Measurements from ENCODE around the gene ZNF236. TPM values are rescaled to one million over a fixed set of nuclear protein-coding genes. Genes with fewer than 3 reads are reported as not detected.

Gene ZNF236
- total and polyA plus RNA-seq, 2 of the 8 experiments (the other 6 are each of a cell fraction or from before 2014, with no cell fraction given) = 6.7 to 14.5 TPM

DNA sequence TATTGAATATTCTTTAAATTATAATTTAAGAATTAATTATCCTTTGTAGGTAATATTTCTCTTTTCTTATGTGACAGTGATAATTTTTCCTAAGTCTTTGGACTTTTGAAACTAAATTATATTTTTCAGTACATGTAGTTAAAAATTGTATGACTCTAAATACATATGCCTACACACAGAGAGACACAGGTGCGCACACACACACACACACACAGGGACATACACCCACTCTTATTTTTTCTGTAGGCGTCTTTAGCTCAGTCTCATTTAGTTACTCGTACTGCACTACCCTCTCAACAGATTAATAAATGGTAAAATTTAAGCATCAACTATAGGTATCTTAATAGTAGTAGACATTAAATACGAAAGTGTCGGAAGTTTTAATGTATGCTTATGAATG is 56.1 kb downstream of the ZNF236 start:
- no peaks in the 10 kb centered on the region for H3K23me2 ChIP-seq (ENCODE audit: low read depth, low read length)
- no peaks in the 10 kb centered on the region for H3K27me3 ChIP-seq (replicated peaks in 1 of 4; ENCODE audit: control insufficient read depth in 3 of 4, extremely low read depth in 1 of 4, insufficient read depth in 3 of 4, low read length in 3 of 4)
- H4K20me1 ChIP-seq (replicated peaks in 1 of 2; ENCODE audit: control insufficient read depth in 1 of 2, insufficient read depth in 2 of 2, low read length in 2 of 2) = peaks cover 0 to under 1% of the 10 kb centered on the region in 2 experiments
- no peak overlapping the region for H3K9ac ChIP-seq (replicated peaks in 1 of 4; ENCODE audit: extremely low read depth in 1 of 4, low read depth in 3 of 4, low read length in 3 of 4)
- H4K8ac ChIP-seq (ENCODE audit: extremely low read depth, insufficient read depth, low read length) = no peak overlapping the region
- no peaks in the 10 kb centered on the region for H3K79me2 ChIP-seq (ENCODE audit: control insufficient read depth in 1 of 2, insufficient read depth in 2 of 2, low read length in 2 of 2)
- H3K4me2 ChIP-seq (ENCODE audit: insufficient read depth in 1 of 2, low read depth in 2 of 2, low read length in 2 of 2) = no peak overlapping the region
- DNase-seq (ENCODE audit: low read depth in 1 of 2, low spot score in 2 of 2) (no peak), FAIRE-seq (no peak)
- POLR2A ChIA-PET (ENCODE audit: partially characterized antibody) = no interaction called here
- no peak overlapping the region for H2AK5ac ChIP-seq (ENCODE audit: low read depth, low read length)
- H3K36me3 ChIP-seq (ENCODE audit: control insufficient read depth in 2 of 4, insufficient read depth in 4 of 4, low read length in 3 of 4) = peaks cover 0 to 23% (median 10%) of the 10 kb centered on the region in 4 experiments; a peak in 6 of 8 replicates
- no peak overlapping the region for H3K4ac ChIP-seq (replicated peaks; ENCODE audit: insufficient read length, low read depth, low read length)
- H3K14ac ChIP-seq (ENCODE audit: insufficient read length) = no peak overlapping the region
- H2BK15ac ChIP-seq (ENCODE audit: low read length) = no peak overlapping the region
- H3K56ac ChIP-seq (replicated peaks; ENCODE audit: insufficient read length, low read depth, low read length) = no peak overlapping the region
- no peak overlapping the region for H3K4me3 ChIP-seq (ENCODE audit: extremely low read depth in 1 of 4, insufficient read depth in 2 of 4, low read depth in 3 of 4, low read length in 4 of 4)
- H3K79me1 ChIP-seq (ENCODE audit: low read depth, low read length) = no peaks in the 10 kb centered on the region
- H3K18ac ChIP-seq (ENCODE audit: extremely low read depth, low read length) = no peak overlapping the region
- H3K4me1 ChIP-seq (replicated peaks in 1 of 4; ENCODE audit: control insufficient read depth in 3 of 4, insufficient read depth in 4 of 4, low read length in 3 of 4) = no peaks in the 10 kb centered on the region
- H2BK5ac ChIP-seq (ENCODE audit: low read depth, low read length) = no peak overlapping the region
- H2BK120ac ChIP-seq (replicated peaks; ENCODE audit: low read depth, low read length) = no peak overlapping the region
- no peak overlapping the region for H4K5ac ChIP-seq (ENCODE audit: insufficient read length, low read depth, low read length)
- H3K23ac ChIP-seq (ENCODE audit: insufficient read length) = no peak overlapping the region
- no peaks in the 10 kb centered on the region for H3K9me3 ChIP-seq (ENCODE audit: insufficient read depth in 2 of 2, low read depth in 1 of 2, low read length in 1 of 2)
- CTCF ChIA-PET (ENCODE audit: partially characterized antibody) = interaction anchor here (1.3 kb wide), 1 partner anchor 75 kb away, joined by 3 read pairs; no protein-coding TSS in a partner anchor
- H2BK20ac ChIP-seq (ENCODE audit: low read length) = no peak overlapping the region
- WGBS, 2 experiments (ENCODE audit: extremely low coverage in 1 of 2, insufficient coverage in 1 of 2, insufficient read length in 1 of 2, insufficient replicate concordance in 2 of 2, low coverage in 1 of 2, low lambda C conversion rate in 2 of 2, missing lambda C conversion rate in 1 of 2) = 85% methylated on average over 5 of the region's 5 CpGs; no CpG with 5 or more reads in 1 of the 2 experiments
- H4K91ac ChIP-seq (replicated peaks; ENCODE audit: insufficient read length, low read length) = no peak overlapping the region
- H2AFZ ChIP-seq (ENCODE audit: low read length) = no peak overlapping the region
- no peak overlapping the region for H2BK12ac ChIP-seq (ENCODE audit: low read depth, low read length)
- no peak overlapping the region for H3K27ac ChIP-seq (ENCODE audit: low read depth, low read length)
- TF ChIP-seq PHF8 (conservative IDR thresholded peaks at IDR 0.05; ENCODE audit: low read depth, low read length) (no peak), YY1 (IDR thresholded peaks at IDR 0.05; ENCODE audit: low read depth, low read length) (no peak), SIRT6 (IDR thresholded peaks at IDR 0.05; ENCODE audit: low read length) (no peak), TAF1 (IDR thresholded peaks at IDR 0.05; ENCODE audit: low read depth, low read length) (no peak), GTF2F1 (IDR thresholded peaks at IDR 0.05; ENCODE audit: borderline replicate concordance, low read depth, low read length) (no peak), POLR2A (IDR thresholded peaks at IDR 0.05; ENCODE audit: control extremely low read depth in 1 of 2, low read depth in 2 of 2, low read length in 2 of 2) (no peak), SAP30 (IDR thresholded peaks at IDR 0.05; ENCODE audit: insufficient read depth, insufficient replicate concordance, low read length) (no peak), CTBP2 (IDR thresholded peaks at IDR 0.05; ENCODE audit: borderline replicate concordance, insufficient read depth, insufficient read length, low read length) (no peak), SUZ12 (IDR thresholded peaks at IDR 0.05; ENCODE audit: low read length) (no peak), RAD21 (IDR thresholded peaks at IDR 0.05 in 1 of 2, conservative IDR thresholded peaks at IDR 0.05 in 1 of 2; ENCODE audit: low read depth in 2 of 2, low read length in 2 of 2) (no peak), TEAD4 (IDR thresholded peaks at IDR 0.05; ENCODE audit: low read depth, low read length) (no peak), TBP (IDR thresholded peaks at IDR 0.05; ENCODE audit: low read depth, low read length) (no peak), ASH2L (IDR thresholded peaks at IDR 0.05; ENCODE audit: low read length) (no peak)
- TF ChIP-seq, protein P1, sequence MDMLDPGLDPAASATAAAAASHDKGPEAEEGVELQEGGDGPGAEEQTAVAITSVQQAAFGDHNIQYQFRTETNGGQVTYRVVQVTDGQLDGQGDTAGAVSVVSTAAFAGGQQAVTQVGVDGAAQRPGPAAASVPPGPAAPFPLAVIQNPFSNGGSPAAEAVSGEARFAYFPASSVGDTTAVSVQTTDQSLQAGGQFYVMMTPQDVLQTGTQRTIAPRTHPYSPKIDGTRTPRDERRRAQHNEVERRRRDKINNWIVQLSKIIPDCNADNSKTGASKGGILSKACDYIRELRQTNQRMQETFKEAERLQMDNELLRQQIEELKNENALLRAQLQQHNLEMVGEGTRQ (IDR thresholded peaks at IDR 0.05; ENCODE audit: low read length) = no peak

Measured in H1 (cell line).